Measurements from ENCODE around the gene CCDC191.

- TF ChIP-seq CTCF (IDR thresholded peaks at IDR 0.05) (no peak), EP300 (IDR thresholded peaks at IDR 0.05) (no peak), POLR2A (IDR thresholded peaks at IDR 0.05; ENCODE audit: low read depth) (no peak)
Observed at GRCh38 chr3:114025451-114025850, 30.9 kb downstream of the CCDC191 start.

Measured in esophagus muscularis mucosa (tissue), 4 donors.